ENCODE results near the gene CCDC9.

The CCDC9 gene

GRCh38 chr19:47228168-47228936 is 28.0 kb upstream of the CCDC9 start:
- no peak for DNase-seq (ENCODE audit: low read depth)

GRCh38 chr19:47228937-47229675 is 27.2 kb upstream of the CCDC9 start:
- TF ChIP-seq CTCF (IDR thresholded peaks at IDR 0.05; ENCODE audit: low read depth, low read length, missing control alignments): no peak
- peak overlapping the region; percentile 71 for H3K4me3 ChIP-seq (ENCODE audit: low read depth, low read length)
- DNase-seq (ENCODE audit: low read depth): no peak

More at GRCh38 chr19:47228168-47228936, 28.0 kb upstream of the CCDC9 start:
- no peak for TF ChIP-seq CTCF (IDR thresholded peaks at IDR 0.05; ENCODE audit: low read depth, low read length, missing control alignments)
- peak overlapping the region; percentile 71 for H3K4me3 ChIP-seq (ENCODE audit: low read depth, low read length)

GRCh38 chr19:47229676-47230053 is 26.7 kb upstream of the CCDC9 start:
- TF ChIP-seq CTCF (IDR thresholded peaks at IDR 0.05; ENCODE audit: low read depth, low read length, missing control alignments): no peak
- DNase-seq (ENCODE audit: low read depth): no peak
- H3K4me3 ChIP-seq (ENCODE audit: low read depth, low read length): peak overlapping the region; percentile 71

- peak; percentile 76 for TF ChIP-seq CTCF (IDR thresholded peaks at IDR 0.05; ENCODE audit: low read depth, low read length, missing control alignments)
- peak overlapping the region; percentile 71 for H3K4me3 ChIP-seq (ENCODE audit: low read depth, low read length)
- DNase-seq (ENCODE audit: low read depth): no peak
Measured at GRCh38 chr19:47230054-47230920, 26.0 kb upstream of the CCDC9 start.

- no peak for DNase-seq (ENCODE audit: low read depth)
- H3K4me3 ChIP-seq (ENCODE audit: low read depth, low read length): peak within 1 kb of the TSS; percentile 71
- no peak for TF ChIP-seq CTCF (IDR thresholded peaks at IDR 0.05; ENCODE audit: low read depth, low read length, missing control alignments)
Measured at GRCh38 chr19:47230921-47231214, 25.5 kb upstream of the CCDC9 start, which contains the start of gene BBC3. Gene BBC3 (minus strand): TSS chr19:47231199. CDS start chr19:47228431, 2,768 bp downstream.

GRCh38 chr19:47231215-47232054 is 24.9 kb upstream of the CCDC9 start:
- no peak for DNase-seq (ENCODE audit: low read depth)
- H3K4me3 ChIP-seq (ENCODE audit: low read depth, low read length): peak overlapping the region; percentile 47
- no peak for TF ChIP-seq CTCF (IDR thresholded peaks at IDR 0.05; ENCODE audit: low read depth, low read length, missing control alignments)
